ENCODE measurements around the gene MFAP3. TPM values are rescaled to one million over a fixed set of nuclear protein-coding genes. Genes with fewer than 3 reads are reported as not detected.

The MFAP3 gene
- total and polyA plus RNA-seq, 2 donors = 19.9 to 110 TPM

DNA sequence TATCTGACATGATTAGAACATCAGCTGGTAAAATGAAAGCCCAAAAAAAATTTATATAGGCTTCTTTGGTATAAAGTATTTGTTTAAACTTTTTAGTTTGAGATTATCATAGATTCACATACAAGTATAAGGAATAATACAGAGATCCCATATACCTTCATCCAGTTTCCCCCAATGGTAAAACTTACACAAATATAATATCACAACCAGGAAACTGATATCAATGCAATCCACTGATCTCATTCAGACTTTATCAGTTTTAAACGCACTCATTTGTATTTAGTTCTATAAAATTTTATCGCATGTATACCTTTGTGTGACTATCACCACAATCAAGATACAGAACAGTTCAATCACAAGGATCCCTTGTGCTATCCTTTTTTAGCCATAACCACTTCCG is 3.8 kb upstream of the MFAP3 start:
- 96% methylated on average over 3 of the region's 3 CpGs for WGBS
- no peaks in the 10 kb centered on the region for H3K4me1 ChIP-seq (ENCODE audit: insufficient read depth)

GRCh38 chr5:154038261-154038706 is 483 bp upstream of the MFAP3 start:
- no peaks in the 10 kb centered on the region for H3K4me1 ChIP-seq (ENCODE audit: insufficient read depth)
- under 1% methylated on average over 22 of the region's 22 CpGs for WGBS
- H3K27ac ChIP-seq (ENCODE audit: low read depth) = peak overlapping the region; percentile 80
- H3K4me3 ChIP-seq (ENCODE audit: low read depth, low read length) = peak overlapping the region; percentile 76
- H3K36me3 ChIP-seq (ENCODE audit: insufficient read depth) = peaks cover 2% of the 10 kb centered on the region
- DNase-seq (ENCODE audit: extremely low spot score) = no peak

More for the DNA sequence above, 3.8 kb upstream of the MFAP3 start:
- Histone ChIP-seq H3K36me3 (ENCODE audit: insufficient read depth) (no peaks in the 10 kb centered on the region), H3K4me3 (ENCODE audit: low read depth, low read length) (no peak overlapping the region), H3K27ac (ENCODE audit: low read depth) (no peak overlapping the region)
- no peak for DNase-seq (ENCODE audit: extremely low spot score)

GRCh38 chr5:154039458-154039829 is 677 bp downstream of the MFAP3 start:
- Histone ChIP-seq H3K36me3 (ENCODE audit: insufficient read depth) (peaks cover 2% of the 10 kb centered on the region), H3K4me1 (ENCODE audit: insufficient read depth) (no peaks in the 10 kb centered on the region), H3K4me3 (ENCODE audit: low read depth, low read length) (peak overlapping the region; percentile 76), H3K27ac (ENCODE audit: low read depth) (no peak overlapping the region)
- DNase-seq (ENCODE audit: extremely low spot score) = no peak
- WGBS = 42% methylated on average over 1 of the region's 1 CpG

GRCh38 chr5:154042766-154043165 is 4.0 kb downstream of the MFAP3 start:
- 46% methylated on average over 2 of the region's 2 CpGs for WGBS
- Histone ChIP-seq H3K36me3 (ENCODE audit: insufficient read depth) (peaks cover 2% of the 10 kb centered on the region), H3K4me1 (ENCODE audit: insufficient read depth) (no peaks in the 10 kb centered on the region), H3K4me3 (ENCODE audit: low read depth, low read length) (no peak overlapping the region), H3K27ac (ENCODE audit: low read depth) (no peak overlapping the region)
- no peak for DNase-seq (ENCODE audit: extremely low spot score)

GRCh38 chr5:154044099-154044498 is 5.3 kb downstream of the MFAP3 start:
- no peak for DNase-seq (ENCODE audit: extremely low spot score)
- Histone ChIP-seq H3K4me1 (ENCODE audit: insufficient read depth) (no peaks in the 10 kb centered on the region), H3K27ac (ENCODE audit: low read depth) (no peak overlapping the region), H3K4me3 (ENCODE audit: low read depth, low read length) (no peak overlapping the region), H3K36me3 (ENCODE audit: insufficient read depth) (peaks cover 2% of the 10 kb centered on the region)
- WGBS = 88% methylated on average over 3 of the region's 3 CpGs

DNA sequence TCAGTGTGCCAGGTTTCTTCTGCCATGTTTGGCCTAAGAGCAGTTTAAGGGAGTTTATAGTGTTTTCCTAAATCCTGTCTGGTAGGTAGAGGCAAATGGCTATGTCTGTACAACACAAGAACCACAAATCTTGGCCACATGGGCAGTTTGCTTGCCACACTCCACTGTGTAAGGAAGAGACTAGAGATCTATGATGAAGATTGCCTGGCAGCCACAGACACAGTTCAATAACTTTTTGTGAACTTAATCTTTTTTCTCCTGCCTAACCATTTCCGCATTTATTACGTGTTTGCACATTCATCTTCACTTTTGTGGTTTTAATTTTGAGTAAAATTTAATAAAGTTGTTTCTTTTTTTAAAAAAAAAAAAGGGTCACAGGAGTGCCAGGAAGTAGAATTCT is 5.8 kb downstream of the MFAP3 start:
- Histone ChIP-seq H3K36me3 (ENCODE audit: insufficient read depth) (peaks cover 2% of the 10 kb centered on the region), H3K4me3 (ENCODE audit: low read depth, low read length) (no peak overlapping the region), H3K4me1 (ENCODE audit: insufficient read depth) (no peaks in the 10 kb centered on the region), H3K27ac (ENCODE audit: low read depth) (no peak overlapping the region)
- DNase-seq (ENCODE audit: extremely low spot score) = no peak
- 95% methylated on average over 2 of the region's 2 CpGs for WGBS

DNA sequence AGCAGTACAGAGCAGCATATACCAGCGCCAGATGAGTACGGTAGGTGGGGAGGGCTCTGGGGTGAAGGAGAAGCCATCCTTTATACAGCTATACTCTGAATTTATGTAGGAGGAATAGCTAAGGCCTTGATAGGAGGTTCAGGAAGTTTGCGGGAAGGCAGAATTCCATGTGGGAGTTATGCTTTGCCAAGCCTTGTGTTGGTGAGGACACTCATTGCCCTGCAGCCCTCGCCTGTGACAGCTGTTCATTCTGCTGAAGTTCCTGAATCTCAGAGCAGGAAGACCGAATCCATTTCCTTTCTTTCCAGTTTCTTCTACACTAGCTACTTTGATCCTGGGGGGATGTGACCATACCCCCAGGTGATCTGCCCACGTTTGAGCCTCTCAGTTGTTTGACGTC is 7.7 kb downstream of the MFAP3 start:
- no peaks in the 10 kb centered on the region for H3K36me3 ChIP-seq (ENCODE audit: insufficient read depth)

GRCh38 chr5:154047324-154047723 is 8.6 kb downstream of the MFAP3 start:
- DNase-seq (ENCODE audit: extremely low spot score) = no peak
- no peak overlapping the region for H3K27ac ChIP-seq (ENCODE audit: low read depth)
- 90% methylated on average over 3 of the region's 3 CpGs for WGBS
- no peaks in the 10 kb centered on the region for H3K36me3 ChIP-seq (ENCODE audit: insufficient read depth)
- no peak overlapping the region for H3K4me3 ChIP-seq (ENCODE audit: low read depth, low read length)
- H3K4me1 ChIP-seq (ENCODE audit: insufficient read depth) = no peaks in the 10 kb centered on the region

More for the DNA sequence above, 7.7 kb downstream of the MFAP3 start:
- no peak overlapping the region for H3K4me3 ChIP-seq (ENCODE audit: low read depth, low read length)
- DNase-seq (ENCODE audit: extremely low spot score) = no peak
- no peak overlapping the region for H3K27ac ChIP-seq (ENCODE audit: low read depth)
- WGBS = 84% methylated on average over 7 of the region's 7 CpGs
- H3K4me1 ChIP-seq (ENCODE audit: insufficient read depth) = no peaks in the 10 kb centered on the region

- 91% methylated on average over 5 of the region's 5 CpGs for WGBS
- Histone ChIP-seq H3K36me3 (ENCODE audit: insufficient read depth) (no peaks in the 10 kb centered on the region), H3K4me1 (ENCODE audit: insufficient read depth) (no peaks in the 10 kb centered on the region), H3K4me3 (ENCODE audit: low read depth, low read length) (no peak overlapping the region), H3K27ac (ENCODE audit: low read depth) (no peak overlapping the region)
- no peak for DNase-seq (ENCODE audit: extremely low spot score)
Measured at GRCh38 chr5:154049636-154050035, 10.9 kb downstream of the MFAP3 start.

DNA sequence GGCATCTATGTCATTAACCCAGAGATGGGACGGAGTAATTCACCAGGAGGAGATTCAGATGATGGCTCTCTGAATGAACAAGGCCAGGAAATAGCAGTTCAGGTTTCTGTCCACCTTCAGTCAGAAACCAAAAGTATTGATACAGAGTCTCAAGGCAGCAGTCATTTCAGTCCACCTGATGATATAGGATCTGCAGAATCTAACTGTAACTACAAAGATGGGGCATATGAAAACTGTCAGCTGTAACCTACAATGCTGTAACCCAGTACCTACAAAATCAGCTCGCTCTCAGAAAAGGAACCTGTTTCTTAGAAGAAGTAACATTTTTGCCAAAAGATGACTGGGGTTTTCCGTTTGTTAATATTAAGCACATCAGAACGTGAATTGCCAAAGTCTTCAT is 14.7 kb downstream of the MFAP3 start:
- WGBS = 91% methylated on average over 4 of the region's 4 CpGs
- H3K36me3 ChIP-seq (ENCODE audit: insufficient read depth) = no peaks in the 10 kb centered on the region
- H3K4me3 ChIP-seq (ENCODE audit: low read depth, low read length) = no peak overlapping the region
- H3K4me1 ChIP-seq (ENCODE audit: insufficient read depth) = no peaks in the 10 kb centered on the region
- no peak overlapping the region for H3K27ac ChIP-seq (ENCODE audit: low read depth)
- DNase-seq (ENCODE audit: extremely low spot score) = no peak

- Histone ChIP-seq H3K36me3 (ENCODE audit: insufficient read depth) (no peaks in the 10 kb centered on the region), H3K27ac (ENCODE audit: low read depth) (no peak overlapping the region), H3K4me1 (ENCODE audit: insufficient read depth) (no peaks in the 10 kb centered on the region), H3K4me3 (ENCODE audit: low read depth, low read length) (no peak overlapping the region)
- WGBS = 81% methylated on average over 2 of the region's 2 CpGs
- DNase-seq (ENCODE audit: extremely low spot score) = no peak
Measured at GRCh38 chr5:154055201-154055600, 16.4 kb downstream of the MFAP3 start.

DNA sequence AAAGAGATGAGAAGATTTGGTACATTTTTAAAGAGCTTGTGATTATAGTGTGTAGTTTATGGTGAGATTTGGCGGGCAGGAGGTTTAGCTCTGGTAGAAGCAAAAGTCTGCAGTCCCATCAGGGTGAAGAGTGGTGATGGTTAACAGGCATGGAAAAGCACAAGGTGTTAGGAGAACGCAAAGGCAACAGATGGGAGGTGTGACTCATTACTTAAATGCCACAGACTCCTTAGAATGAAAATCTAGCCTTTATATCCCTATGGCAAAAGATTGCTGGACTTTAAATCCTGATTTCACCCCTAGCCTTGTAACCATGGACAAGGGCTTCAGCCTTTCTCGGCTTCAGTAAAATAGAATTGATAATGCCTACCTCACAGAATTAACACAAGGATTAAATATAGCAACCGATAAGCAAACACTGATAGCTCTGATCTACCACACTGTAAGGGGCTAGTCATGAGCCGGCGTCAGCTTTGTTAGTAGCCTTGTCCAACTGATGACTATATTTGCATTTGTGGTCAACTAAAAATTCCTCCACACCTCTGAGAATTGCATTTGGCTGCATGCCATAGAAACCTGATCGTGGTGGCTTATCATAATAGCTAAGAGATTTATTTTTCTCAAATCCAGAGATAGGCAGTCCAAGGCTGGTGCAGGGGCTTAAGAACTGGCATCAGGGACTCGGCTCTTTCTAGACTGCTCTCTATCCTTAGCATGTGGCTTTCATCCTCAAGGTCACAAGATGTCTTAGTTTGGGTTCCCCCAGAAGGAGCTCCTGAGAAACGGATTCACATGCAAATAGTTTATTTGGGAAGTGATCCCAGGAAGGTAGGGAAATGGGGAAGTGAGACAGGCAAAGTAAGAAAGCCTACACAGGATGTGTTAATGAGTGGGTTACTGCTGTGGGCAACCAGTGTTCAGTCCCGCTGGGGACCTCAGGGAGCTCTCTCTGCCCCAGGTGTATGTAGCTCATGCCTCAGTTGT is 19.6 kb downstream of the MFAP3 start:
- no peak overlapping the region for H3K4me3 ChIP-seq (ENCODE audit: low read depth, low read length)
- H3K36me3 ChIP-seq (ENCODE audit: insufficient read depth) = no peaks in the 10 kb centered on the region
- DNase-seq (ENCODE audit: extremely low spot score) = no peak
- WGBS = 60% methylated on average over 10 of the region's 10 CpGs
- H3K4me1 ChIP-seq (ENCODE audit: insufficient read depth) = no peaks in the 10 kb centered on the region
- no peak overlapping the region for H3K27ac ChIP-seq (ENCODE audit: low read depth)

DNA sequence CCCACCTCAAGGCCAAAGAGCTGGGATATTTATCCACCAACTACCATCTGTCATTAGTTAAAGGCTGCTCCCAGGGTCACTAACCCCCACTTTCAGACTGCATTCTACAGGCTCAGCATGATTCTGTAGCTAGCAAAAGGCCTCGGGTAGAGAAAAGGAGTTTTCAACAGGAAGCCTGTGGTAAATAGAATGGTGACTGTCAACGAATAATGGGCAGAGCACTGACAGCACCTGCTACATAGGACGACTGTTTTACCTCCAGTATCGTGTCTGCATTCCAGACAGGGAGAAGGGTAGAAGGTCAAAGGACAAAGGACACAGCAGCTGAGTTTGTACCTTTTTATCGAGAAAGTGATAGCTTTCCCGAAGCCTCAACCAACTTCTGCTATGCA is 20.3 kb downstream of the MFAP3 start:
- H3K36me3 ChIP-seq (ENCODE audit: insufficient read depth) = no peaks in the 10 kb centered on the region
- 60% methylated on average over 6 of the region's 6 CpGs for WGBS
- H3K27ac ChIP-seq (ENCODE audit: low read depth) = no peak overlapping the region
- H3K4me3 ChIP-seq (ENCODE audit: low read depth, low read length) = no peak overlapping the region
- H3K4me1 ChIP-seq (ENCODE audit: insufficient read depth) = no peaks in the 10 kb centered on the region
- DNase-seq (ENCODE audit: extremely low spot score) = no peak

GRCh38 chr5:154059583-154059982 is 20.8 kb downstream of the MFAP3 start:
- Histone ChIP-seq H3K4me1 (ENCODE audit: insufficient read depth) (no peaks in the 10 kb centered on the region), H3K27ac (ENCODE audit: low read depth) (no peak overlapping the region), H3K4me3 (ENCODE audit: low read depth, low read length) (no peak overlapping the region), H3K36me3 (ENCODE audit: insufficient read depth) (no peaks in the 10 kb centered on the region)
- no peak for DNase-seq (ENCODE audit: extremely low spot score)
- WGBS = 85% methylated on average over 4 of the region's 4 CpGs

Data from urinary bladder (tissue), 4 donors.